GM19463 (cell line): Measurements from ENCODE around the gene RREB1.
A peak's percentile ranks its signal among the peaks of the same experiment; 100 is the strongest.

Experiments
- ATAC-seq: cut with Tn5 transposase; IDR thresholded peaks from one replicate; pipeline ENCODE4 v1.9.1; 2021; ENCODE audit warnings: mild to moderate bottlenecking, moderate library complexity; ENCODE audit not compliant: unreplicated experiment

The RREB1 gene

DNA sequence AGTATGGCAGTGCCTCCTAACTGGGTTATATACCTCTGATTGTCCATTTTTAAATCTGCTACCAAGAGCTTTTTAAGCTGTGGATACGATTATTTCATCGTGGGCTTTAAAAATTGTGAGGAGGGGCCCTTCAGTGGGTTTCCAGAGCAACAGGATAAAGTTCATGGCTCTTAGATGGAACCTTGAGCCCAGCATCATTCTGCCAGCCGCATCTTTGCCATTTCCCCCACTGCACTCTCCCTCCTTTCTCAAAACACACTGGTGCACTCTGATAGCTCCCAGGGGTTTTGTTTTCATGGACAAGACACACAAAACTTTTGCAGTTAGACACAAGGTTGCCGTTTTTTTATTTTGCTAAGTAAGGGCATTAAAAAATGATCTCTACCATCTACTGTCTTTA lies 54.1 kb downstream of the RREB1 start:
- no peak for ATAC-seq

DNA sequence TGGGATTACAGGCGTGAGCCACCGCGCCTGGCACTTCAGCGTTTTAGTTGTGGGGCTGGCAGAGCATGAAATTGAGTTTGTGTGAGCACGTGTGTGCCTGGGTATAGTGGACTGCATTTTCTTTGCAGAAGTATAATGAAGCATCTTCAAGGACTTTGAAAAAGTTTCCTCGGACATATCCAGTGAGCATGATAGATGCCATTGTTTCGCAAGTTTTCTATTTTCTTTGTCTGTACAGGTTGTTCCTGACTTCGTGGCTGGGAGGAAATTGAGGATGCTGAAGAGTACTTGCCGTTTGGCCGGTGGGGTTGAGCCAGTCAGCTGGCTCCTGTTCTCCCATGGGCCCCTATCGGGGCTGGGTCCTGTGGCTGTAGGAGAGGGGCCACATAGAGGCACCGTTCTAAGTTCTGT lies 55.9 kb downstream of the RREB1 start:
- no peak for ATAC-seq

DNA sequence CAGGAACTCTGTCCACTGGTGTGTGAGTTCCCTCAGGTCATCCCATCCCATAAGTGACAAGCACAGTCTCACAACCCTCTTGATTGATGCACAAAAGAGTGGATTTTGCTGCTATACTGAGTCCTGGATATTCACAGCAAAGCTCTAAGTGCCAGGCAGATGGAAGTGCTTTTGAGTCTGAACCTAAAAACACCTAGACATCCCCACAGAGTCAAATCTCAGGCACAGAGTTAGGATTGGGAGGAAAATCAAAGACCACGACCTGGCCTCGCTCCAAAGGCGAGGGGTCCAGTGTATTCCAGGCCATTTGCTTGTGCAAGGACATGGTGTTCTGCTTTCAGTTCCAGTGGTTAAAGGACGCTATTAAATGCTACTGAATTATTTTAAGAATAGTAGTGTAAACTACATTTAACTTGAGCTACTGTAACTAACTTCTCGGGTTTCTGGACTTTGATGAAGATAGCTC lies 56.8 kb downstream of the RREB1 start:
- no peak for ATAC-seq

DNA sequence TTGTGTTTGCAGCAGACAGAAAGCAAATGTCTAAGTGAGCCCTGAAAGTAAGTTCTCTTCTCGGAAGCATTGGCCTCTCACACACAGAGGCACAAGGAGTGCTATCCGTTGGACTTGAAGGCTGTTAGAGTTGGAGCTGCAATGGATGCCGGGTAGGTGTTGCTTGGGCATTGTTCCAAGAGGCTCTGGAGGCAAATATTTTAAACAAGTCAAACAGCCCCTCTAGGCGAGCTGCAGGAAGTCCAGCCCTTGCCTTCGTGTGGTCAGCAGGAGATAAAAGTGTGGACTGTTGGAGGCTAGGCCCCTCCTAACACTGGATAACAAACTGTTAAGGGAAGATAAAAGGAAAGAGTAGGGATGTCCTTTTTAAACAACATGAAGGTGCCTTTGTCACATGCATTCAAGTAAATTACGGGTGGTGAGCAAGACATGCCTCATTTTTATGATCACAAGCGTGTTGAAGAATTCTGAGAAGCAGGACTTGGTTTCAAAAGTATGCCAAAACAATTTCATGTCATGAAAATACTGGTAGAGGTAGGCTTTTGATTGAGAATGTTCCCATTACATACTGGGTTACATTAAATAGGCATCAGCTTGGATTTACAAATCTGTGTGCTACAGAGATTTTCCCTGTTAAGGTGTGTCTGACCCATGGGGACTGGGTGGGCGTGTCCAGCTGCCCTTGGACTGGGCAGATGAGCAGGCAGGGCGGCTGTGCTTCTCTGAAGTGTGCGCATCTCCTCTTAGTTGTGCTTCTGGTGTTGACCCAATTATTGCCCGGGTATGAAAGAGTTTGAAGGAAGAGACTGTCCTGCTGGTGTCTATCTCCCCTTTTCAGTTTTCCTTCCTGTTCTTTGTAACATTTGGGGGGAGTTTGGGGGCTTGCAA lies 57.5 kb downstream of the RREB1 start:
- no peak for ATAC-seq

DNA sequence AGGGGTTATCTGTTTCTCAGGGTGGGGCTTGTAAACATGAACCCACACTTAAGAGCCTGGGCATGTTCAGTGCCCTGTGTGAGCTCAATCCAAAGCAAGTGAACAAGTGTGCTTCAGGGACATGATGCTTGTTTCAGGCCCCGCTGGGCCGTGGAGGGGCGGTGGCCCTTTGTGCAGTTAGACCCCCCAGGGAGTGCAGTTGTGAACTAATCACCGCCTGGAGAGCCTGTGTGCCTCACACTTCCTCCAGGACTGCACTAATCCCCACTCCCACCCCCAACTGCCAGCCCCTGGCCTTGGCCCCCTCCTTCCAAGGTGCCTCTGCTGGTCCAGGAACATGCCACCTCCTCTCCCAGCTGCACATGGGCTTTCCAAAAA lies 58.1 kb downstream of the RREB1 start:
- ATAC-seq = no peak

DNA sequence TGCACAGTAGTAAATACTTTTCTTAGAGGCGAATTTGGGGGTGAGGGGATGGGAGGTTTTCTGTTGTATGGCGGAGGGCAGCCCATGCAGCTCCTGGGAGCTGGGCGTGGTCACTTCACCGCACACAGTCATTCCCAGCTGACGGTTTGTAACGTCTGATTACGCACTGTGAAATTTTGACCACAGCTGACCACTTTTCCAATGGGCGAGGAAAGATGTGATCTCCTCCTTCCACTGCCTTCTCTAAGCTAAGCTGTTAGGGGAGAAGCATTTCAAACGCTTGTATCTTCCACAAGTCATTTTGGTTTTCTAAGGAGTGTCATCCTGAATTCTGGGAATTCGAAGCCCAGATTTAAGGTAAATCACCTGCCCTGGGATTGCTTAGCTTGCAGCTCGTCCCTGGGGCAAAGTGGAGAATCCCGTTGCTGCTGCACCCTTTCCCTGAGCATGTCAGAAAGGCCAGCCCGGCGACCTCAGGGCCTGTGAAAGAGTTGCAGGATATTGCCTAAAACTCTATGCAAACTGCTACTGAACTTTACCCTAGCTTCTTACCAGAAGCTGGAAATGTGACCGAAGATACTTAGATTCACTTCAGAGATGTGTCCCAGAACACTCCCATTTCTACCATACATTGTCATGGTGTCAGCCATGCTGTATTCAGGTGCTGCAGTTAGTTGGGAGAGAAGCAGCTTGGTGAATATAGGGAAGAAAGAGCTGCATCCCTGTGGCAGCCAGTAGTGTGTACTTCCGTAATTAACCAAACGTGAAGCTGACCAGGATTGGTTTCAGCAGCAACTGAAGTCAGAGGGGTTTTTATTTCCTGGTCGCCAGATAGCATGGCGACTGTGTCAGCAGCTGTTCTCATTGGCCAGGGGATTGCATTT lies 58.9 kb downstream of the RREB1 start:
- no peak for ATAC-seq

DNA sequence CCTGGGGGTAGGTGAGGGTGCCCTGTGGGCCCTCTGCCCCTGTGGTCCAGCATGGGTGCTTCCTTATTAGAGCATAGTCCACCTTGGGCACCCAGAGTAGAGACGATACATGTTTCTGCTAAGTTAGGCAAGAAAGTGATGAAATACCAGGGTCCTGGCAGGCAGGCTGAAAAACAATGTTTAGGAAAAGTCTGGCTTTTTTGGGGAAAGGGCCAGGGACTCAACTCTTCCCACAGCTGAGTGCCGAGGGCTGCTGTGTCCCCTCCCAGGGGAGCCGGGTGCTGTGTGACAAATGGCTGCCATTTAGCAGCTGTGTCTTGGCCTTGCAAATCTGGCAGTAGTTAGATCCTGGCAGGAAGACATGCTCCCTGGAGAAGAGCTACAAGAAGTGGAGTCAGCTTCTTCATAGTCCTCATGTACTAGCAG lies 61.5 kb downstream of the RREB1 start:
- ATAC-seq = no peak

DNA sequence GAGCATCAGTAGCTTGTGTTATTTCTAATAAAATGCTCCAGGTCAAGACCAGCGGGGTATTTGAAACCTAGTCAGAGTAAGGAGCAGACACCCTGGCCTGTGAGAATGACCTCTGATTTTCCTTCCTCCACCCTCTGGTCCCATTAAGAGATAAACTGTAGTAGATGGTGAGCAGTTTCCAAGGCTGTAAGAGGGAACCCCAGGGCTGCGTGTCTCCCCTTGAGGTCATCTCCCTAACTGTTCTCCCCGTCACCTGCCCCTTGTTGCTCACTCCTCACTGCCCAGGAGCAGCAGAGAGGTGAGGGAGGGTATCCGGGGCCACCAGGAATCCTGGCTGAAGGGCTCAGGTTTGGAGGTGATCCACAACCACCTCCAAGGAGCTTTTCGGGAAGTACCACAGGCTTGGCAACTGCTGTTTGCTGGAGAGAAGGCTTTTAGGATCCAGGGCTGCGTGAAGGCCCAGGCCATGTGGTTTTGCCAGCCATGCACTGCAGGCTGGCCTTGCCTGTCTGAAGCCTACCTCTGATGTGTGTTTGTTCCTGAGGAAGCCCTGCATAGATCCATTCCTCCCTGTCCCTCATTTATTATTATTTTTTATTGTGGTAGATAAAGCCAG lies 62.5 kb downstream of the RREB1 start:
- ATAC-seq = no peak

DNA sequence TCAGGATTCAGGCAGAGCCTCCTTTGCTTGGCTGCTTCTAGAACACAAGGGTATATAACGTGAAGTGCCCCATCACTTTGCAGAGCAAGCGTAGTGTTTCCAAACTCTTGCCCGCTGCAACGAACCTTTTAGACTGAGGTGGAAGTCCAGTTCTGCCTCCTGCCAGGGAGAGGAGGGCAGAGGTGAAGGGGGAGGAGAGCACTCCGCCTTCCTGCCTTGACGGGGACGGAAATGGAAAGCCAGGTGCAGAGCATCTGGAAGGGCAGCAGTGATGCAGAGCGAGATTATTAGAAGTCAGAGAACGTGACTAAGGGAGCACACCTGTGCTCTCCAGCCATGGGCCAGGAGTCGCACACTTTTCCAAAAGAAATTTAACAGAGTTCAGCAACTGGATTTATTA lies 63.4 kb downstream of the RREB1 start:
- no peak for ATAC-seq

DNA sequence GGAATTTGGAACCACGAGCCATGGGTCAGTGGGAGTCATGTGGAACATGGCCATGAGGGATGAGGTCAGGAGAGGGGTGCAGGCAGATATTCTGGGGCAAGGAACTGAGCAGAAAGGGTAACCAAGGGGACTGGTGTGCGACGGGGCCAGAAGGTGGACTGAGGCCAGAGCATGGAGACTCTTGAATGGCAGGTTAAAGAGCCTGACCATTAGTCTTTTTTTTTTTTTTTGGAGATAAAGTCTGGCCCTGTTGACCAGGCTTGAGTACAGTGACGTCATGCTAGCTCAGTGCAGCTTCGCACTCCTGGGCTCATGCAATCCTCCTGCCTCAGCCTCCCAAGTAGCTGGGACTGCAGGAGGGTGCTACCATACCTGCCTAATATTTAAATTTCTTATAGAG lies 64.0 kb downstream of the RREB1 start:
- ATAC-seq = no peak

DNA sequence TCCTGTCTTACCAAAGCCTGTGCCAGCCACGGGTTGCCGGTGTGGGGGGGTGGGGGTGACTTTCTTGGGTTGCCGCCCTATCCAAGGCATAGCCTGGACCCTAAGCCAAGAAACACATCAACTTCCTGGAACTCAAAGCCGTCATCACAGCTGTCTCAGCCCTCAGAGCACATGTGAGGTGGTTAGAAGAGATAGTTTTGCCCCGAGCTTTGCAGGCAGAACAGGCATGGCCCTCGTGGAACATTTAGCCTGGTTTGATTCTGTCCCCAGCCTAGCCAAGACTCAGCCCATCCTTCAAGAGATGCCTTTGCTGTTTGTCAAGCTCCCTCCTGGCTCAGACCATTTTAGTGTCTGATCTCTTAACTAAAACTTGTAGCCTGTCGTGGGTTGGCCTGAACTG lies 64.9 kb downstream of the RREB1 start:
- ATAC-seq = no peak

DNA sequence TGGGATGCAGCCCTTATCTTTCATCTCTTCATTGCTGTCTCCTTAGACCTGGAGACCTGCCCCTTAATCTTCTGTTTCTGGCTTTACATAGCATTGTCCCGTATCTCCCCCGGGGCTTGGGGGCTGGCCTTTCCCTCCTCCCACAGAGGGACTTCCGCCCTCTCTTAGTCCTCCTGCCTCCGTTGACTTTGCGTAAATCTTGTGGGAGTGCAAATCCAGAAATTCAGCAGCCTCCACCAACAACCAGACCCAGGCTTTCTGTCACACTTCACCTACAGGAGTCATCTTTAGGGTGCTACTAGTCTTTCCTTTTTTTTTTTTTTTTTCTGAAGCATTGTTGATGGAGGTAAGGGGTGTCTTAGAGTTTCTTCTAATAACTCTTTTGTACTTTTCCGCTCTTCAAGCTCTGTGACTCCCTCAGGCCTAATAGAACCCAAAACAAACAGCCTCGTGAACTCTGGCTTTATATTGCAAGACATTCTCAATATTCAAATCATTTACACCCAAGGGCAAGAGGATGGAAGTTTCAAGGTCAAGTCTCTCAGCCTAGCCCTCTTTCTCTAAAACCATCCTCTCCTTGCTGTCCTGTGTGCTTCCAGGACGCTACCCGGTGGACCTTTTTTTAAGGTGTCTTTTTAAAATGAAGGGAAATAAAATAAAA lies 66.2 kb downstream of the RREB1 start:
- no peak for ATAC-seq

DNA sequence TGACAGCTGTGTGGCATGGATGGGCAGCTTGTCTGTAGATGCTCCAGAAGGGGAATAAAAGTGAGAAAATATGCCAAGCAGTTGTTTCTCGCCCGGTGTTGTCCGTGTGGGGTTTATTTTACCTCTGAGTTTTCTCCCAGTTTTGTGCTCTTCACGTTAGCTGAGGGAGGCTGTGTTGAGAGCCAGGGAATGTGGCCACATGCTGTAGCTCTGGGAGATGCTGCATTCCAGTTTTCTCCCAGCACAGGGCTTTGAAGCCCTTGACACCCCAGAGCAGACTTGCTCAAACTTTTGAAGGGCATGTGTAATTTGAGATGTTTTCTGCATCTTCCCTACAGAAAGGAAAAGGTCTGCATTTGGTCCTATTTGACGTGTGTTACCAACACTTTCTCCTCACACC lies 67.7 kb downstream of the RREB1 start:
- no peak for ATAC-seq

DNA sequence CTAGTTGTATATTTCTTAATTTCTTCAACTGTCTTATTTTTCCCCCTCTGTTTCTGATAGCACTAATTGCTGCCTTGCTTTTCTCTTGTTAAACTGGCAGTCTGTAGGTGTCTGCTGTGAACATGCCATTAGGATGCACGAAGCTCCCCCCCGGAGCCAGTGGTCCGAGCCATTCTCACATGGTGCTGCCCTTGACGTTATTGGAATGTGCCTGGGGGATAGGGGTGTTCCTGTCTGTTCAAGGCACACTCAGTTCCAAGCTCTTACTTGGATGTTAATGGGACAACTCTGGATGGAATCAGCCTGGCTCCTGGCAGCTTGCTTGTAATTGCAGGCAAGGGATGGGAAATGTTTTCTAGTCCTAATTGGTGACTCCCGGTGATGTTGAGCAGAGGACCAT lies 68.4 kb downstream of the RREB1 start:
- no peak for ATAC-seq

DNA sequence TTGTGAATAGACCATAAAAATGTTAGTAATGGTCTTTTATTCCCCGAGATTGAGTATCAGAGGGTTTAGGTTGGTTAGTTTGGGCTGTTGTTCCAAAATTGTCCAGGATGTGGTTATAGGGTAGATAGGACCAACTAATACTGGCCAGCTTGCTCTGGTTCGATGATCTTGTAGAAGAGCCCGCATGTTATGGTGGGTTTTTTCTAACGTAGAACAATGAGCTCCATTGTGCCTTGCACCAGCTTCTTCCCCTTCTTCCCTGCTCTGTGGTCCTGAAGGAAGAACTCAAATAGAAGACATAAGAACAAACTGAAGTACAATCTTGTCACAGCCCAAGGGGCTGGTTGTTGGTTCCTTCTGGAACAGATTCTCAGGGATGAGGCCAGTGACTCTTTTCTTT lies 70.5 kb downstream of the RREB1 start:
- no peak for ATAC-seq

DNA sequence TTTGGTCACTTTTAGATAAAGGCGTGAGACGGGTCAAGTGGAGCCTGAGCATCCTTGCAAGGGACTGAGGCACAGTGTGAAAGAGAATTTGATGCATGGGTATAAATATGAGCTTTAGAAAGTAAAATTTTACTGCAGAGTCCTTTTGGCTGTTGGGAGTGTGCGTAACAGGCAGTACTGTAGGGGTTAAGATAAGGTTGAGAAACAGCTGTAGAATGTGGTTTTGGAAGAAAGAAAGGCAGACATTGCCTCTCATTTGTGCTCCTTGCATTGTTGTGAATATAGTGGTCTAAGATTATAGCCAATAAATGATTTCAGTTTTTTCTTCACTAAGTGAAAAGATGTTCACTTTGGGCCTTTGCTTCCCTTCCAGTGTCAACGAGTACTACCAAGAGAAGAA lies 73.0 kb downstream of the RREB1 start:
- no peak for ATAC-seq

DNA sequence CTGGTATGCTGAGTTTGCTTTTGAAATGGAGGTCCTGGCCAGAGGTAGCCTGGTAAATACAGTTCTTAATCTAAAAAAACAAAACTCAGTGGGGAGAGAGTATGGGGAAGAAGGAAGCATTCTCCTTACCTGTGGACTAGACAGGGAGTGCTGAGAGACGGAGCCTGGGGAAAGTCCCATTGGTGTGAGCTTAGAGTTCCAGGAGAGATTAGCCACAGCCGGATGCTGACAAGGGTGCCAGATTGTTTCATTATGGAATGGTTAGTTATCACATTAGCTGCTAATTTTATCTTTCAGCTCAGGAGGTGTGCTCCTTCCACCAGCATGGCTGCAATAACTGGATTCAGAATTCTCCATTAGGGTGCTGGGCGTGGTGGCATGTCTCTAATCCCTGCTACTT lies 75.9 kb downstream of the RREB1 start:
- no peak for ATAC-seq

DNA sequence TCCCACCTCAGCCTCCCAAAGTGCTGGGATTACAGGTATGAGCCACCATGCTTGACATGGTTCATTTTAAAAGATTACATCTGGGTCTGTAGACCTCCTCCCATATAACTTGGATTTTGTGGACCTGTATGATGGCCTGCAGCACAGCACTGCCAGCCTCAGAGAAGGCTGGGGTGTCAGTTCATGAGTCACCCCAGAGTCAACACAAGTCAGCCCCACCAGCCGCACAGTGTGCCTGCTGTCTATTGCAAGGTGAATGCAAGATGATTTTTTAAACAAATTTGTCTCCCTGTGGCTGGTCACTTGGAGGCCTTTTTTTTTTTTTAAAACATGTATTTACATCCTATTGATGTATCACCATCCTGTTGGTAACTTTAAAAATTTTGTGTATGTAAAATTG lies 76.7 kb downstream of the RREB1 start:
- ATAC-seq = no peak

DNA sequence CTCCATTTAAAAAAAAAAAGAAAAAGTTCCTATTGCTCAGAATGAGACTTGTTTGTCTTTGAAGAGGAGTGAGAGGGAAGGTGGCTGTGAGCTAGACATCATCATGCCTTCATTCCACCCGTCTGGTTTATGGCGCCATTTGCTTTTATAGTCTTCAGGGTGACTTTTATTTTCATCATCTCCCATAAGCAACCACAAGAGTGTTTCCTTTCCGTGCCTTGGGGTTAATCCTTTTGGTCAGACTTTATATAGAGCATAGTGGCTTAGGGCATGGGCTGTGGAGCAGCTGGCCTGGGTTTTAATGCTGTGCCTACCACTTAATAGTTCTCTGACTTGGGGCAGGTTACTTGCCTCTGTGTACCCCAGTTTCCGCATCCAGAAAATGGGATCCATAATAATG lies 77.8 kb downstream of the RREB1 start:
- ATAC-seq = no peak

DNA sequence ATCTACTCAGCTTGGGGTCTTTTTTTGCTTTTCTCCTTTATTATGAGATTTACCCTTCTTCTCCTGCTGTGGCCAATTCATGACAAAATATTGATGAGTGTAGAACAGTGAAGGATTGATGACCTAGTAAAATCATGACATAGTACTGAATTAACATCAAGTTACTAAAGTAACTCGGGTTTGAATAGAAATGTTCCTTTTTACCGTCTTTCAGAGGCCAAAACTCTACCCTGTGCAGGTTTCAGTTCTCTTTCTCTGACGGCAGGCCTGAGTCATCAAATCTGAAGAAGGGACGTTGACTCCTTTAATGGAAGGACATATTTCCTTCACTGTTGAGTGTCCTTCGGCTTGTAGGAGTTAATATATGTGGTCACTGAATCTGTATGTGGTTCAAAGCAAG lies 80.7 kb downstream of the RREB1 start:
- ATAC-seq = peak; percentile 97
